SK-N-DZ (cell line): ENCODE measurements around the gene AMOTL2.

Source experiments
- DNase-seq: peaks from one replicate; pipeline ENCODE4 v3.0.0-alpha.2; 2015; ENCODE audit warnings: low spot score

The AMOTL2 gene

DNA sequence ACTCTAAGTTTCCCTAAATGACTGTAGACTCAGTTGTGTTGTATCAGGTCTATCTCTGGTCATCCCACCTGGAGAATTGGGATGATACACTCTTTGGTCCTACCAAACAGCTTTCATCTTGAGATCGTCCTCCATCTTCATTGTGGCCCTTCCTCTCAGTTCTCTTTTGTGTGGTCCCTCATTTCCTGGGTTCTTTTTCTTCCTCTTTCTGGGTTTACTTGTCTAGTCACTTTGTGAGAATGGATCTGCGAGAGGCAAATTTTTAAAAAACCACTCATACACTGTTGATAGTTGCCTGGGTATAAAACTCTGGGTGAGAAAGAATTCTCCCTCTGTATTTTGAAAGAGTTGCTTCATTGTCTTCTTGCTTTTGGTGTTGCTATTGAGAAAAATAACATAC, 6.0 kb upstream of the AMOTL2 start:
- no peak for DNase-seq

DNA sequence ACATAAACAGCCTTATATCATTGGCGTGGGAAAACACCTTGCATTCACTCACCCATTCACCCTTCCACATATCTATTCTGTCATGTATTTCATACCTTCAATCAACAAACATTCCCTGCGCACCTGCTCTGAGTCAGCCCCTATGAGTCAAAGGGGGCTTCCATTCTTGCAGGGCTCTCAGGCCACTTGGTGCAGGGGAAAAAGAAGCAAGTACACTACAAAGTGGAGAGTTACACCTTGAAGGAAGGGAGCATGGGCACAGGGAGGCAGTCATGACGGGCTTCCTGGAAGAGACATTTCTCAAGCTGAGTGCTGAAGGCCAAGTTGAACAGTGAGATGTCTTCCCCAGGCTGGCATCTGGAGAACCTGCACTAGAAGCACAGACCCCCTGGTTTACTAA, 4.6 kb upstream of the AMOTL2 start:
- no peak for DNase-seq

DNA sequence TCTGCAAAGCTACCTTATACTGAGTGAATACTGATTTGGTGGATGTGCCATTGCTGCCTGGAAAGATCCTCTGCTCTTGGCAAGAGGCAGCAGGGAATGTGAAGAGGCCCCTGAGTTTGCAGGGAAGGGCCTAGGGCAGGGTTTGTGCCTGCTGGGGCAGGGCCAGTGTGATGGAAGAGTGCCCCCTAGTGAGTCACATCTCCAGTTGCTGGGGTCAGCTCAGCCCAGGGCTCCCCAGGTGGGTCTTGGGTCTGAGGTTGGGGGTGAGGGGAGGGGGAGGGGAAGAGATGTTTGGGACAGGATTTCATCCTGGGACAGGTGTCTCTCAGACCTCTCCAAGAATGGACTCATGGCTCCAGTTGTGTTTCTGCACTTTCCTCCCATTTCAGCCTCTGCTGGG, 4.1 kb upstream of the AMOTL2 start:
- peak; percentile 47 for DNase-seq

DNA sequence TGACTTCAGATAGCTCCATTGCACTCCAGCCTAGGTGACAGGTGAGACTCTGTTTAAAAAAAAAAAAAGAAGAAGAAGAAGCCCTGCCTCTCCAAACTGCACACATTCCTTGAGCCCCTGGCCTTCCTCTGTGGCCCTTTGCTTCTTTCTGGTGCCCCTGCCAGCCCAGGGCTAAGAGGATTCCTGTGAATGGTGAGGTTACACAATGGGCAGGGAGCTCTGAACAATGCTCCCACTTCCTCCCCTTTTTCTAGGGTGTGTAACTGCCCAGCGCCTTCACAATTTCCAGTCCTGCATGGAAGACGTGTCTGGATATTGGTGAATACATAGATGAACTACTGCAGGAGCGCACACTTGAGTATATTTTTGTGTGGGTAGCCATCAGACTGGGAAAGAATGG, 3.6 kb upstream of the AMOTL2 start:
- no peak for DNase-seq

- no peak for DNase-seq
These were observed 2.7 kb upstream of the AMOTL2 start for GRCh38 chr3:134376786-134377426.

- DNase-seq: no peak
These were observed 2.1 kb upstream of the AMOTL2 start for GRCh38 chr3:134376385-134376765.

- DNase-seq: no peak
These were observed 1.5 kb upstream of the AMOTL2 start for GRCh38 chr3:134375582-134376384.

GRCh38 chr3:134374791-134375581, 739 bp upstream of the AMOTL2 start:
- no peak for DNase-seq

DNA sequence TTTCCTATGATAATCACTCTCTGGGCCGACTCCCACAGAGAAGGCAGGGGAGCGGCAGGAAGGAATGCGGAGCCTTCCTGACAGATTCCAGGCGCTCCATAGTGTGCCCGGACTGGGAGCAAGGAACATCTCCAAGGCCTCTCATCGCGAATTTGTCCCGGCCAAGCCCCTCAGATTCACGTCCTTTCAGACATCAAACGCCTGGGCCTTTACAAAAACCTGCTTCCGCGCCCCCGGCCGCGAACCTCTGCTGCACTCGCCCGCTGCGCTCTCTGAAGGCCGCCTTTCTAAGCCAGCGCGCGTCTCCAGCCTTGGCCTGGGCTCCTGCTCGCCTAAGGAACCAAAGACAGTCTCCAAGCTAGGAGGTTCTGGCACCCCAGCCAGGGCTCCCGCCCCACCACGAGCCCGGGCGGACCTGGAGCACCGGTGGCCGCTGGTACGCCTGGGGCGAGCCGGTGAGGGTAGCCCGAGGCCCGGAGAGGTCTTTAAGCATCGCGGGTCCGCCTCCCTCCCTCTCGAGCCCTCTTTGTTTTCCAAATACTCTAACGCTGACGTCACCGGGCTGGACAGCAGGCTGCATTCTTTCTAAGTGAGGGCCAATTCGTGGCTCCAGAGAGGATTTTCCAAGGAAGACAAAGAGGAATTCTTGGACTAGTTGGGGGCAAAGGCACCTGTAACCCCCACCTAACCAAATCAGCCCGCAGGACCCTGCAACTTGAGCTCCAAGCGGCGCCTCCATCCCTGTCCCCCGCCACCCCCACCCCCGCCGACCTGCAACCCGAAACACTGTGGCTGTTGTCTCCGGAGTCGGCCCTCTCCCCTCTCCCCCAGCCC, 759 bp downstream of the AMOTL2 start:
- peak; percentile 65 for DNase-seq

DNA sequence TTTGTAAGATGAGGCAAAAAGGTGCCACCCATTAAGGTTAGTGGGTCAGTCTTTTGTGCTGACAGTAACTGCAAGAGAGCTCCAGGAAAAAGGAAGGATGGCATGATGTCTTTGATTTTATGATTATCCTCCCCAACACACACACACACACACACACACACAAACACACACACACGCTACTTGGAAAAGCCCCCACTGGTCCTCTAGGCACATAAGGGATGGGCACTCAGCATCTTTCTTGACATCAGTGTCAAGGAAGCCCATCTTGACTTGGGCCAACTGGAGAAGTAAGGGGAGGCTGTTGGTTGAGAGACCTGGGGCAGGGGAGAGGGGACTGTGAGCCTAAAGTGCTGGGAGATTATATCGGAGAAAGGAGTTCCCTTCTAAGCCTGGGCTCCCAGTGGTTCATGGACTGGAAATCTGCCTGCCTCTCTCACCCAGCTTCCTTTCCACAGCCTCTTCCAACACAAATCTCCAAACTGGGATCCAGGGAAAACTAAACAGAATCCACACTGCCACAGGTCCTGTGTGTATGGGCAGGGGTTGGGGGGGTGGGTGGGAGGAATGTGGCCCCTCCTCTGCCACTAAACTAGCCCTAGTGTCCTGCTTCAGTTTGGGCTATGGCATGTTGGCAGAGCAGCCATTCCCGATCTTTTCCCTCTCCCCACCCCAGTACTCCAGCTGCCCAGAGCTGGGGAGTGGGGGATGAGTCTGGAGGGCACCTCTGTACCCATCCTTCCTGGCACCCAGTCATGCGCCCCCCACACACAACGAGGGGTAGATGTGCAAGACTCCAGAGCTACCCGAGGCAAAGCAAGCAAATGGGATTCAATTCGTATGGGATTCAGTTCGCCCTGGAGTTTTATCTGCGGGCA, 1.6 kb downstream of the AMOTL2 start:
- DNase-seq: no peak

- no peak for DNase-seq
These were observed 2.5 kb downstream of the AMOTL2 start for GRCh38 chr3:134371542-134372324.

DNA sequence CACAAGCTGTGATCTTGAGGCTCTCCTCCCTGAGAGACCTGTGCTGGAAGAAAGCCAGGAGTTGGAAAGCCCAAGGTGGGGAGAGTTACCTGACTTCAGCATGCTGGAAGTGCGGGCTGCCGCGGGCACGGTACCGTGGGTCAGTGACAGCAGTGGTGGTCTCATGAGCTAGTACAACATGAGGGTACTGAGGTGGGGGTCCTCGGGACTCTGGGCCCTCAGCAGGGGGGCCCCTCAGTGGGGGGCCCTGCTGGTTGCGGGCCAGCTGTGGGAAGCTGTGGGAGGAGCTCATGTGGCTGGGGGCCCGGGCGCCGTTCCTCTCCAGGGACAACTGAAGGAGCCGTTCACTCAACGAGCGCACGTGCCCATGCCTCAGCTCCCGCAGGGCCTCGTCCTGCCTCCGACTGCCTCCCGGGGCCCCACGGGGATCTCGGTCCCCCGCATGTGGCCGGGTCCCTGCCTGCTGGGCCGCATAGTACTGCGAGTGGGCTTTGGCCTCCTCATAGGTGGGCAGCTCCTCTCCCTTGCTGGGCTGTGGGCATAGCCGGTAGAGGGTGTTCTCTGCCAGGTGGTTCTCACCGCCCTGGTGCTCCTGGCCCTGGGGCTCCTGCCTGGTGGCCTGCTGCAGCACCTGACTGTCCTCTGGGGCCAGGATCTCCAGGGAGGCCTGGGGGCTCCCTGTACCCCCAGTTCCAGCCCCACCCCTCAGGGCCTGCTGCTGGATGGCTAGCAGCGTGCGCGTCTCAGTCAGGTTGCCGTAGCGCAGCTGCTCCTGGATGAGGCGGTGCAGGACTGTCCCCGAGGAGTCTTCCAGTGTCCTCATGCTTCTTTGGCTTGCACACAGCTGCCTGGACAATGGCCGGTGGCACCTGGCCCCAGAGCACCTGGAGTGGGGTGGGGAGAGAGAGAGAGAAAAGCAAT, 3.4 kb downstream of the AMOTL2 start:
- DNase-seq: no peak

GRCh38 chr3:134369861-134370596, 4.2 kb downstream of the AMOTL2 start:
- no peak for DNase-seq

DNA sequence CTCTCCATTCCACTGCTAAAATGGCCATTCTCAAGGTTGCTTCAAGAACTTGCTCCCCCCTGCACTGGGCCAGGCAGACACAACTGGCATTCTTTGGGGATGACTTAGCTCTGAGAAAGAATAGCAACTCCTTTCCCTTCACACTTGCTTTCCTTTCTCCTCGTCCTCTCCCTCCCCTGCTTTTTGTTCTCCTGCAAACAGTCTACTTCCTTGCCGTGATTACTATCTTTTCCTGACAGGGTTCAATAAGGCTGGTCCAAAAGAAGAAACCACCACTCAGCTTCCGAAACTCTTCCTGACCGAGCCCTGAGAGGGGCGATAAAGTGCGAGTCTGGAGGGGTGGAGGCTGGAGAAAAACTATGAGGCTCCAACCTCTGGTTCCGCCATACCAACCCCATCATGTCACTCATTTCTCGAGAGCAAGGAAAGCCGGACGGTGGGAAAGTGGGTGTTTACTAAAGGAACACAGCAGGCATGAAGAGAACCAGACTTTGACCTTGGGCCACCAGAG, 5.0 kb downstream of the AMOTL2 start:
- no peak for DNase-seq

DNA sequence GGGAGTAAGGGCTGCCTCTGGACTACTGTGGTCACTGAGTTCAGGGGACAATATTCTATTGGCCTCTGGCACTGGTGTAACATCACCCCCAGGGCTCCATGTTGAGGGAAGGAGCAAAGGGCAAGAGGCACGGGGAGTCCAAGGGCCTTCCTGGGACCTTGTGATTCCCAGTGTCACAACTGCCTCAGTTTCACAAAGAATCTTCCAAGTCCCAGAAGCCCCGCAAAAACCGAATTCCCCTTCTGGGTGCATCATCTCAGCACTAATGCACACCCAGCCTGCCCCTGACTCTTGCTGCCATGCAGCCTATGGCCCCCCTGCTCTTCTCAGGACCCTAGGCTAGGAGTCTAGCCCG, 5.5 kb downstream of the AMOTL2 start:
- DNase-seq: no peak

DNA sequence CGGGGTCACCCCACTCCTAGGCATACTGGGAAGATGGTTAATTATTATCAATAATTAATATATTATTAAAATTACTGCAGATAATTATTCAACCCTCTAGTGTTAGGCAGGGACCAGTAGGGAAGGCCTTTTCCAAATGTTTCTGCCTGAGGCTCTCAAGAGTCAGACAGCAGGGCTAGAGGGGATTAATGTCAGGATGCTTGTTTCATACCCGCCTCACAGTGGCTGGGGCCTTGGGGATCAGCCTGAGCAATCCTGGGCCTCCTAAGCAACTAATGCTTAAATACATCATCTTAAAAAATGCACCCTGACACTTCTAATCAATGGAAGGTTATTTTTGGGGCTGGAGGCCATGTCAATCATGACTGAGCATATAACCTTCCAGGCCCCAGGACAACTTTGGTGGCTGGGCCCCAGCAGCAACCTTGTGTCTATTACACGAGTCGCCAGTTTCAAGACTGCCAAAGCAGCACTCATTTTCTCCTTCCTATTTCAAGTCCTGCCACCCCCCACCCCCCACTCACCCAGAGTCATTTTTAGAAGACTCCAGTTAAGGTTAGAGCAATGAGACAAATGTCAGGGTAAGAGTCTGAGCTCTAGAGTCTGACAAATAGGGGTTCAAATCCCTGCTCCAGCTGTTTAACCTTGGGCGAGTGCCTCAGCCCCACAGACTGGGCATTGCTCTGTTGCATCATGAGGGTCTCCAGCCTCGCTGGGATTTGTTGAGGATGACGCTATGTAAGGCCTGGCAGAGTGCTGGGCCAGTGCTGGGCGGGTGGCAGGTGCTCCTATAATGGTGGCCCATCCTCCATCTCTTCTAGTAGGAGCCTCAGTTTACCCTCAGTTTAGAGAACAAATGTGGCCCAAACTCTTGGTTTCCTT, 6.1 kb downstream of the AMOTL2 start:
- no peak for DNase-seq
